Activated CD4-positive, alpha-beta memory T cell treated with anti-CD3 and anti-CD28 coated beads for 36 hours (primary cell): ENCODE measurements around the gene NRP2. TPM values are rescaled to one million over a fixed set of nuclear protein-coding genes. Genes with fewer than 3 reads are reported as not detected.

Experiments
- CTCF ChIA-PET: fragments of 350-600 bp; sonication (Branson Sonifier 250); formaldehyde crosslinking; loops from one replicate; lab custom pipeline; 2021; ENCODE audit warnings: antibody characterized with exemption, inconsistent platforms; lab: Charles Lee
- POLR2A ChIA-PET: fragments of 350-600 bp; sonication (Branson Sonifier 250); formaldehyde crosslinking; loops from one replicate; lab custom pipeline; 2021; ENCODE audit warnings: antibody characterized with exemption; lab: Charles Lee
- DNase-seq: peaks from one replicate; pipeline ENCODE4 v3.0.0-alpha.2; 2020
- H3K27ac Mint-ChIP-seq: one replicate; pipeline ENCODE4 v1.8.0; 2021; ENCODE audit warnings: mixed read lengths
- H3K27me3 Mint-ChIP-seq: one replicate; pipeline ENCODE4 v1.8.0; 2021; ENCODE audit warnings: mixed read lengths
- H3K36me3 Mint-ChIP-seq: one replicate; pipeline ENCODE4 v1.8.0; 2021; ENCODE audit warnings: mixed read lengths
- H3K4me1 Mint-ChIP-seq: one replicate; pipeline ENCODE4 v1.8.0; 2021; ENCODE audit warnings: low read depth, mixed read lengths
- H3K4me3 Mint-ChIP-seq: one replicate; pipeline ENCODE4 v1.8.0; 2021; ENCODE audit warnings: mild to moderate bottlenecking, mixed read lengths
- H3K9me3 Mint-ChIP-seq: one replicate; pipeline ENCODE4 v1.8.0; 2021; ENCODE audit warnings: mixed read lengths
- intact Hi-C: fragments of 100-400 bp; cut with micrococcal nuclease; formaldehyde crosslinking; loops from one replicate; pipeline ENCODE4 v1.15.1; 2023
- total RNA-seq, 2 experiments: library from RNA; stranded (reverse); gene quantifications; one replicate each; pipeline ENCODE4 v1.2.3, GENCODE V29; 2021

The NRP2 gene
- total RNA-seq, 2 experiments from 2014 or later = 1.9 to 2.6 TPM

DNA sequence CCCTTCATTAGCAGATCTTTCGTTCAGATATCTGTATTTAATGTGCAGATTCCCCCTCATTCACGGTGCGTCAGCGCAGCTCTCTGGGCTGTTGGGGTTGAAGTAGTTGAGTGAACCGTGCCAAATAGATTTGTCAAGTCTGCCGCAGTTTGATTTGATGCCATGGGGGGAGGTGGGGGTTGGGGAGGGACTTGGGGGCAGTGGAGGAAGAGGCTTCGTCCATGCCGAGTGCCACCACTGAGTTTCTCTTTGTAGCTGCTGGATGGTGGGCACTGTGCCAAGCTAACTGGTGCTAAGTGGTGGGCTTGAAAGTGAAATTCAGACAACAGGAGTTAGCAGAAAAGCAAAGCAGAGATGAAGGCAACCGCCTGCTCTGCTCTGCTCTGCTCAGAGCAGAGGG, 47.9 kb downstream of the NRP2 start:
- DNase-seq = no peak
- ChIA-PET CTCF (interaction anchor here (0.9 kb wide), 1 partner anchor 55 kb away, joined by 3 read pairs; no protein-coding TSS in a partner anchor), POLR2A (no interaction called here)
- no peaks in the 10 kb centered on the region for H3K4me1 Mint-ChIP-seq
- H3K4me3 Mint-ChIP-seq = no peak overlapping the region
- no peak overlapping the region for H3K27ac Mint-ChIP-seq
- H3K36me3 Mint-ChIP-seq = no peaks in the 10 kb centered on the region
- intact Hi-C loops = no loop called here
- no peaks in the 10 kb centered on the region for H3K9me3 Mint-ChIP-seq
- peaks cover 4% of the 10 kb centered on the region for H3K27me3 Mint-ChIP-seq

- Mint-ChIP-seq H3K4me1 (no peaks in the 10 kb centered on the region), H3K27me3 (peaks cover 4% of the 10 kb centered on the region), H3K27ac (no peak overlapping the region), H3K36me3 (no peaks in the 10 kb centered on the region), H3K9me3 (no peaks in the 10 kb centered on the region), H3K4me3 (no peak overlapping the region)
- intact Hi-C loops = no loop called here
- DNase-seq = no peak
- POLR2A ChIA-PET = no interaction called here
- CTCF ChIA-PET = no interaction called here
Observed at GRCh38 chr2:205730701-205731582, 48.6 kb downstream of the NRP2 start.

DNA sequence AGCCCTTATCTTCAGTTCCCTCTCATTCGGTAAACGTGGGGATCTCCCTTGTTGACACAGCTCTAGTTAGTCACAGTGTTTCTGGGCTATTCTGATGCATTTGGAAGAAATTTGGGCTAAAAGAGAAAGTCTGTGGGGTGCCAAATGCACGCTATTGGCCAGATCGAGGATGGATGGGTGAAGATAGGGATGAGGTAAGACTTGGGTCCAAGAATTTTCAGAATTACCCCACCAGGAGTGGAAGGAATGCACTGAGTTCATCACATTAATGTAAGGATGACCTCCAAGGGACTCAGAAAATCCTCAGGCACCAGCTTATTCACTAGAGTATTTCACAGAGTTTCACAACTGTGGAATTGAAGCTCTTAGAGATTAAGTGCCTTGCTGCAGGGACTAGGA, 49.3 kb downstream of the NRP2 start:
- no peaks in the 10 kb centered on the region for H3K9me3 Mint-ChIP-seq
- no peak for DNase-seq
- intact Hi-C loops = no loop called here
- H3K36me3 Mint-ChIP-seq = no peaks in the 10 kb centered on the region
- CTCF ChIA-PET = no interaction called here
- H3K4me1 Mint-ChIP-seq = no peaks in the 10 kb centered on the region
- POLR2A ChIA-PET = no interaction called here
- no peak overlapping the region for H3K4me3 Mint-ChIP-seq
- H3K27me3 Mint-ChIP-seq = peaks cover 4% of the 10 kb centered on the region
- H3K27ac Mint-ChIP-seq = no peak overlapping the region

DNA sequence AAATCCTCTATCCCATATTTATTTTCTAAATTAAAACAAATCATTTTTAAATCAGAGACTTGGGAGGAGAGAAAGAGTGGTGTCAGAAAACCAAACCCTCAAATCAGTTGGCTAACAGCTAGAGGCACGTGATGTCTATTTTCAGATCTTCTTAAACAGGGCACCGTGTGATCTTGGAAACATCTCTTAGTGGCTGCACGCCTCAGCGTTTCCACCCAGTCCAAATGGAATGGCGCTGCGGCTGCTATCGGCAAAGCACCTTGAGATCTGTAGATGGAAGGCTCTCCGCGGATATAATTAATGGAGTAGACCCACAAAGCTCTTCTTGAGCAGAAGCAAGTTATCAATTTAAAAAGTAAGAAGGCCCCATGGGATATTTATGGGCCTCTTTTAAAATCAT, 50.0 kb downstream of the NRP2 start:
- POLR2A ChIA-PET = no interaction called here
- intact Hi-C loops = no loop called here
- Mint-ChIP-seq H3K27ac (no peak overlapping the region), H3K27me3 (peaks cover 4% of the 10 kb centered on the region), H3K9me3 (no peaks in the 10 kb centered on the region), H3K4me3 (no peak overlapping the region), H3K36me3 (no peaks in the 10 kb centered on the region), H3K4me1 (no peaks in the 10 kb centered on the region)
- CTCF ChIA-PET = no interaction called here
- DNase-seq = no peak

GRCh38 chr2:205733082-205733481, 50.8 kb downstream of the NRP2 start:
- H3K36me3 Mint-ChIP-seq = no peaks in the 10 kb centered on the region
- peaks cover 4% of the 10 kb centered on the region for H3K27me3 Mint-ChIP-seq
- no peaks in the 10 kb centered on the region for H3K9me3 Mint-ChIP-seq
- CTCF ChIA-PET = no interaction called here
- no peaks in the 10 kb centered on the region for H3K4me1 Mint-ChIP-seq
- no peak overlapping the region for H3K27ac Mint-ChIP-seq
- H3K4me3 Mint-ChIP-seq = no peak overlapping the region
- POLR2A ChIA-PET = no interaction called here
- DNase-seq = no peak
- intact Hi-C loops = no loop called here

GRCh38 chr2:205733648-205734047, 51.3 kb downstream of the NRP2 start:
- no peak overlapping the region for H3K27ac Mint-ChIP-seq
- no peak for DNase-seq
- H3K4me1 Mint-ChIP-seq = no peaks in the 10 kb centered on the region
- H3K36me3 Mint-ChIP-seq = no peaks in the 10 kb centered on the region
- ChIA-PET CTCF (no interaction called here), POLR2A (no interaction called here)
- peaks cover under 1% of the 10 kb centered on the region for H3K27me3 Mint-ChIP-seq
- intact Hi-C loops = no loop called here
- H3K9me3 Mint-ChIP-seq = no peaks in the 10 kb centered on the region
- H3K4me3 Mint-ChIP-seq = no peak overlapping the region

DNA sequence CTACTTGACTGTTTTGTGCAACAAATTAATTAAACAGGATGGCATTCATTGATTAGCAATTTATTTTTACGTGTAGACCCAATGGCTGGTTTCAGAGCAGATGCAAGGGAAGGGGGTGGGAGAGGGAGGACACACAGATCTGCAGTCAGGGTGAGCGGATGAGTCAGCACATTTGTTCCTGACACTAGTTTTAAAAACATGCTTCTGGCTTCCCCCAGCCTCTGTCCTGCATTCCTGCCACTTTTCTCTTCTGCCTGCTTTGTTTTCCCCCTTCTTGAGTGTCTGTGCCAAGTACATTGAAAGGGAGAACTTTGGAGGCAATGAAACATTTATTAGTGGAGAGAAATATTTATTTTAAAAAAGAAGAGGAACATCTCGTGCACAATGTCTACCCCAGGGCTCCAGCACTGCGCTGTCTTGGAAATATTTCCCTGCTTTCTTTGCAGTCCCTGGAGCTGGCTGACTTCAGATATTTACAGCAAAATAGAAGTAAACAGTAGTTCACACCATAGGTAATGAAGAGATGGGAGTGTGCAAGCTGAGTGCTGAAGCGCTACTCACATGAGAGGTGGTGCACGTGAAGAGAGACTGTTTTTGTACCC, 52.2 kb downstream of the NRP2 start:
- Mint-ChIP-seq H3K4me3 (no peak overlapping the region), H3K36me3 (no peaks in the 10 kb centered on the region), H3K9me3 (no peaks in the 10 kb centered on the region), H3K27me3 (no peaks in the 10 kb centered on the region), H3K27ac (no peak overlapping the region), H3K4me1 (no peaks in the 10 kb centered on the region)
- POLR2A ChIA-PET = no interaction called here
- DNase-seq = no peak
- CTCF ChIA-PET = no interaction called here
- intact Hi-C loops = no loop called here

GRCh38 chr2:205738117-205738968, 56.0 kb downstream of the NRP2 start:
- DNase-seq = no peak
- H3K27me3 Mint-ChIP-seq = peaks cover 5% of the 10 kb centered on the region
- no peaks in the 10 kb centered on the region for H3K36me3 Mint-ChIP-seq
- H3K27ac Mint-ChIP-seq = no peak overlapping the region
- H3K4me1 Mint-ChIP-seq = no peaks in the 10 kb centered on the region
- no peaks in the 10 kb centered on the region for H3K9me3 Mint-ChIP-seq
- no peak overlapping the region for H3K4me3 Mint-ChIP-seq
- ChIA-PET POLR2A (no interaction called here), CTCF (no interaction called here)
- intact Hi-C loops = no loop called here

DNA sequence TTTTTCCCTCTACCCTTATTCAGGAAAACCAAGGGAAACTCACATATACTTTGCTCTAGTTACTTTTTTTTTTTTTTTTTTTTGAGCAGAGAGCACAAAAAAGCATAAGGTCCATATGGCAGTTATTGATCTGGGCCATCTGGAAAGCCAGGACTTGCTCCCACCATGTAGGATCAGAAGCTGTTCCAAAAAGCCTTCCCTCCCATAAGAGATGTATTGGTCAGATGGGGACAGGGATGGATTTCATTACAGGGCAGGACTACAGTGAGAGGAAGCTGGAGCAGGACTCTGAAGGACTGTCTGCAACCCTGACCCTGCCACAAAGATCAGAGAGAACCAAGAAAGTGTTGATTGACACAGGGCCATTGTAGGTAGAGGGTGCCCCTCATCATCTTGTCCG, 57.3 kb downstream of the NRP2 start:
- POLR2A ChIA-PET = no interaction called here
- intact Hi-C loops = no loop called here
- Mint-ChIP-seq H3K27ac (no peak overlapping the region), H3K4me3 (no peak overlapping the region), H3K9me3 (no peaks in the 10 kb centered on the region), H3K36me3 (no peaks in the 10 kb centered on the region), H3K27me3 (peaks cover 5% of the 10 kb centered on the region), H3K4me1 (no peaks in the 10 kb centered on the region)
- CTCF ChIA-PET = no interaction called here
- no peak for DNase-seq

DNA sequence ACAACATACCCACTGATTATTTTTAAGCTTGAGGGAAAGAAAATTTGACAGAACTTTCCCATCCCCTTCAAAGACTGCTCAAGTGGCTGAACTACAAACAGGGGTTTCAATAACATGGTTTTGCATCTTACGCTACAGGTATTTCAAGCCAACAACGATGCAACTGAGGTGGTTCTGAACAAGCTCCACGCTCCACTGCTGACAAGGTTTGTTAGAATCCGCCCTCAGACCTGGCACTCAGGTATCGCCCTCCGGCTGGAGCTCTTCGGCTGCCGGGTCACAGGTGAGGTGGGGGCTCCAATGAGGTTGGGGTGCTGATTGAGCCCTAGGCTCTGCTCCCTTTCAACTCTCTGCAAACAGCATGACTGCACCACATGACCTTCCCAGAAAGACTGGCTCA, 58.1 kb downstream of the NRP2 start:
- peaks cover 5% of the 10 kb centered on the region for H3K27me3 Mint-ChIP-seq
- no peak for DNase-seq
- H3K27ac Mint-ChIP-seq = no peak overlapping the region
- no peaks in the 10 kb centered on the region for H3K9me3 Mint-ChIP-seq
- no peaks in the 10 kb centered on the region for H3K4me1 Mint-ChIP-seq
- H3K4me3 Mint-ChIP-seq = no peak overlapping the region
- POLR2A ChIA-PET = no interaction called here
- CTCF ChIA-PET = interaction anchor here (0.6 to 0.8 kb wide), 2 partner anchors 55 to 1066 kb away, joined by 3 read pairs; no protein-coding TSS in a partner anchor
- no peaks in the 10 kb centered on the region for H3K36me3 Mint-ChIP-seq
- intact Hi-C loops = no loop called here

GRCh38 chr2:205741256-205741978, 59.1 kb downstream of the NRP2 start:
- H3K4me3 Mint-ChIP-seq = no peak overlapping the region
- H3K27me3 Mint-ChIP-seq = peaks cover 8% of the 10 kb centered on the region
- CTCF ChIA-PET = interaction anchor here (0.8 kb wide), 1 partner anchor 56 kb away, joined by 3 read pairs; no protein-coding TSS in a partner anchor
- no peak overlapping the region for H3K27ac Mint-ChIP-seq
- DNase-seq = no peak
- no peaks in the 10 kb centered on the region for H3K36me3 Mint-ChIP-seq
- intact Hi-C loops = no loop called here
- H3K4me1 Mint-ChIP-seq = no peaks in the 10 kb centered on the region
- POLR2A ChIA-PET = no interaction called here
- H3K9me3 Mint-ChIP-seq = no peaks in the 10 kb centered on the region

- intact Hi-C loops = no loop called here
- H3K27me3 Mint-ChIP-seq = peaks cover 9% of the 10 kb centered on the region
- H3K36me3 Mint-ChIP-seq = no peaks in the 10 kb centered on the region
- H3K4me3 Mint-ChIP-seq = no peak overlapping the region
- no peak overlapping the region for H3K27ac Mint-ChIP-seq
- ChIA-PET POLR2A (no interaction called here), CTCF (no interaction called here)
- no peak for DNase-seq
- no peaks in the 10 kb centered on the region for H3K9me3 Mint-ChIP-seq
- H3K4me1 Mint-ChIP-seq = no peaks in the 10 kb centered on the region
Observed at GRCh38 chr2:205743137-205743536, 60.8 kb downstream of the NRP2 start.
